GM12878 (cell line): Measurements from ENCODE around the gene PCARE. TPM values are rescaled to one million over a fixed set of nuclear protein-coding genes. Genes with fewer than 3 reads are reported as not detected.

Experiments used
- ATAC-seq: fragments of 200-7000 bp; cut with Tn5 transposase; 3 replicates; pipeline ENCODE4 v1.9.1; 2020; ENCODE audit warnings: mild to moderate bottlenecking, moderate library complexity
- BruUV-seq: library from RNA; stranded (reverse); fragments of 400-500 nt; replicated peaks from 2 replicates; lab custom pipeline; 2021; lab: Mats Ljungman, UMichigan
- CTCF ChIA-PET: fragments of 300-600 bp; sonication (Branson Sonifier 250); formaldehyde crosslinking; extraction: SDS; loops from one replicate; lab custom pipeline; 2021; ENCODE audit warnings: inconsistent platforms; lab: Yijun Ruan, JAX
- POLR2A ChIA-PET: fragments of 350-600 bp; formaldehyde crosslinking; extraction: SDS; loops from one replicate; lab custom pipeline; 2021; ENCODE audit warnings: inconsistent platforms; lab: Charles Lee
- RAD21 ChIA-PET: fragments of 300-600 bp; sonication (Branson Sonifier 250); formaldehyde crosslinking; loops from one replicate; lab custom pipeline; 2023; ENCODE audit warnings: antibody characterized with exemption; ENCODE audit not compliant: unreplicated experiment; lab: Charles Lee
- SMC1A ChIA-PET: fragments of 300-600 bp; sonication (Branson Sonifier 250); formaldehyde crosslinking; loops from one replicate; lab custom pipeline; 2023; ENCODE audit not compliant: unreplicated experiment, uncharacterized antibody; lab: Charles Lee
- DNase-seq: peaks from one replicate; pipeline ENCODE4 v3.0.0-alpha.2; 2011; ENCODE audit warnings: low read depth, low spot score
- FAIRE-seq: peaks from 3 replicates; lab custom pipeline; 2011; peaks lifted over from hg19 to GRCh38; lab: Jason Lieb, UNC
- H2AFZ ChIP-seq: 2 replicates; pipeline ENCODE4 v1.6.0; 2011; ENCODE audit warnings: low read depth, low read length, control low read depth; ENCODE audit not compliant: control insufficient read depth
- H3K27ac ChIP-seq: 2 replicates; pipeline ENCODE4 v1.5.1; 2011; ENCODE audit warnings: control low read depth; ENCODE audit not compliant: control insufficient read depth, insufficient read depth
- H3K27me3 ChIP-seq, 2 experiments: replicated peaks in 1 of 2; 2 replicates each; pipeline versions ENCODE4 v1.6.0 to v1.6.1; 2011; ENCODE audit warnings: low read length in 1 of 2; ENCODE audit not compliant: control insufficient read depth in 2 of 2, insufficient read depth in 2 of 2
- H3K36me3 ChIP-seq, 2 experiments: 2 replicates each; pipeline ENCODE4 v1.5.1; 2011; ENCODE audit warnings: low read length in 1 of 2; ENCODE audit not compliant: control insufficient read depth in 2 of 2, insufficient read depth in 2 of 2
- H3K4me1 ChIP-seq: 2 replicates; pipeline ENCODE4 v1.6.1; 2011; ENCODE audit warnings: mild to moderate bottlenecking, low read length, moderate library complexity, mixed read lengths; ENCODE audit not compliant: control insufficient read depth, insufficient read depth
- H3K4me2 ChIP-seq: 2 replicates; pipeline ENCODE4 v1.6.0; 2011; ENCODE audit warnings: control low read depth; ENCODE audit not compliant: control insufficient read depth, insufficient read depth
- H3K4me3 ChIP-seq: fragments of 200-600 bp; sonication (generic); 2 replicates; pipeline ENCODE4 v1.5.1; 2016
- H3K79me2 ChIP-seq: 2 replicates; pipeline ENCODE4 v1.6.0; 2011; ENCODE audit warnings: low read length; ENCODE audit not compliant: control insufficient read depth, insufficient read depth
- H3K9ac ChIP-seq: 2 replicates; pipeline ENCODE4 v1.8.0; 2011; ENCODE audit warnings: low read length, control low read depth, mixed read lengths; ENCODE audit not compliant: control insufficient read depth, insufficient read depth
- H3K9me3 ChIP-seq: replicated peaks from 3 replicates; pipeline ENCODE4 v1.5.1; 2011; ENCODE audit warnings: mild to moderate bottlenecking, low read length; ENCODE audit not compliant: control insufficient read depth, insufficient read depth
- H4K20me1 ChIP-seq: 2 replicates; pipeline ENCODE4 v1.6.0; 2011; ENCODE audit not compliant: control insufficient read depth, insufficient read depth
- BHLHE40 ChIP-seq, 2 experiments: fragments of 450-650 bp in 1 of 2; IDR thresholded peaks; 2 replicates each; pipeline ENCODE4 v1.6.1; 2011 to 2017; ENCODE audit warnings: low read depth in 2 of 2, borderline replicate concordance in 1 of 2, improper control_type of control experiment in 1 of 2, low read length in 1 of 2, mild to moderate bottlenecking in 1 of 2
- CBX5 ChIP-seq: sonication (generic); IDR thresholded peaks from 2 replicates; pipeline ENCODE4 v1.6.1; 2016; ENCODE audit warnings: low read depth, moderate library complexity, mild to moderate bottlenecking, inconsistent platforms
- CEBPB ChIP-seq, 2 experiments: fragments of 150-350 bp in 1 of 2; IDR thresholded peaks; 2 replicates each; pipeline ENCODE4 v1.6.1; 2012 to 2014; ENCODE audit warnings: low read depth in 2 of 2, low read length in 2 of 2, borderline replicate concordance in 1 of 2, inconsistent platforms in 1 of 2
- CEBPZ ChIP-seq: fragments of 150-350 bp; IDR thresholded peaks from 2 replicates; pipeline ENCODE4 v1.6.1; 2016; ENCODE audit warnings: low read depth, low read length
- EED ChIP-seq: sonication (generic); IDR thresholded peaks from 2 replicates; pipeline ENCODE4 v1.6.1; 2016; ENCODE audit warnings: antibody characterized with exemption, low read depth
- HDAC2 ChIP-seq: fragments of 200-600 bp; sonication (generic); IDR thresholded peaks from 2 replicates; pipeline ENCODE4 v1.6.1; 2017
- JUND ChIP-seq: IDR thresholded peaks from 2 replicates; pipeline ENCODE4 v1.6.1; 2012; ENCODE audit warnings: low read depth, mild to moderate bottlenecking, low read length, improper control_type of control experiment, moderate library complexity
- MLLT1 ChIP-seq: fragments of 450-650 bp; IDR thresholded peaks from 2 replicates; pipeline ENCODE4 v1.6.1; 2016; ENCODE audit warnings: mild to moderate bottlenecking
- MXI1 ChIP-seq: fragments of 150-350 bp; IDR thresholded peaks from 2 replicates; pipeline ENCODE4 v1.6.1; 2011; ENCODE audit warnings: low read depth, mild to moderate bottlenecking, inconsistent platforms, low read length, improper control_type of control experiment
- MYB ChIP-seq: fragments of 150-350 bp; IDR thresholded peaks from 2 replicates; pipeline ENCODE4 v1.6.1; 2014; ENCODE audit warnings: mild to moderate bottlenecking, low read depth, low read length, borderline replicate concordance
- MYC ChIP-seq: IDR thresholded peaks from 2 replicates; pipeline ENCODE4 v1.6.1; 2011; ENCODE audit warnings: mild to moderate bottlenecking, low read length, moderate library complexity, inconsistent platforms; ENCODE audit not compliant: insufficient read depth, insufficient replicate concordance, insufficient read length, severe bottlenecking
- NR2F1 ChIP-seq: fragments of 450-650 bp; conservative IDR thresholded peaks from 2 replicates; pipeline ENCODE4 v1.6.1; 2017; ENCODE audit warnings: mild to moderate bottlenecking
- PKNOX1 ChIP-seq: fragments of 450-650 bp; IDR thresholded peaks from 2 replicates; pipeline ENCODE4 v1.6.1; 2016; ENCODE audit warnings: mild to moderate bottlenecking
- SMC3 ChIP-seq: IDR thresholded peaks from 2 replicates; pipeline ENCODE4 v1.6.1; 2011; ENCODE audit warnings: low read length, improper control_type of control experiment, borderline replicate concordance
- ZNF24 ChIP-seq: fragments of 450-650 bp; IDR thresholded peaks from 2 replicates; pipeline ENCODE4 v1.6.1; 2017; ENCODE audit warnings: antibody characterized with exemption, mild to moderate bottlenecking
- WGBS: methylation state at CpG from one replicate; pipeline ENCODE4 v1.1.6; 2016; ENCODE audit warnings: low lambda C conversion rate; ENCODE audit not compliant: insufficient replicate concordance, insufficient coverage; ENCODE audit errors: missing lambda C conversion rate; 5-methylcytosine and 5-hydroxymethylcytosine counted together
- in situ Hi-C: fragments of 300-500 bp; cut with MboI; formaldehyde crosslinking; loops from 9 replicates; pipeline ENCODE4 v1.14.3; 2018; ENCODE audit warnings: mixed read lengths
- intact Hi-C: fragments of 100-400 bp; cut with micrococcal nuclease; formaldehyde crosslinking; loops from one replicate; pipeline ENCODE4 v1.14.2; 2022; ENCODE audit not compliant: unreplicated experiment
- polyA plus RNA-seq, 11 experiments: library from polyadenylated mRNA; depleted of rRNA in 4 of 11; unstranded in 6 of 11; stranded (reverse) in 5 of 11; fragments of >200 nt; fragmentation: Nextera tagmentation in 4 of 11; fragmentation: Illumina TruSeq in 1 of 11; extraction: Ambion mirVana in 4 of 11; extraction: Trizol in 1 of 11; gene quantifications; 1 replicate in 1 of 11; 2 replicates in 10 of 11; pipeline versions ENCODE4 v1.2.1 to v1.2.3, GENCODE V29; 2011 to 2016; ENCODE audit warnings: inconsistent platforms in 2 of 11, missing spikeins in 2 of 11, low read depth in 1 of 11
- total RNA-seq, 4 experiments: library from RNA; depleted of rRNA in 3 of 4; stranded (reverse); fragments of >200 nt in 3 of 4; fragmentation: Illumina TruSeq in 1 of 4; extraction: Trizol in 1 of 4; gene quantifications; 2 replicates each; pipeline versions ENCODE4 v1.2.1 to v1.2.3, GENCODE V29; 2013 to 2021

The PCARE gene
- total and polyA plus RNA-seq, 10 of the 15 experiments (the other 5 are each of a cell fraction or from before 2014, with no cell fraction given) = 0.04 to 0.08 (median 0.06) TPM; not detected in 5

GRCh38 chr2:29021886-29022285 lies 52.4 kb downstream of the PCARE start:
- WGBS = 47% methylated on average over 11 of the region's 11 CpGs
- SMC1A ChIA-PET = no interaction called here
- Histone ChIP-seq H3K79me2 (no peaks in the 10 kb centered on the region), H3K4me1 (no peaks in the 10 kb centered on the region), H3K9ac (no peak overlapping the region), H3K4me2 (no peak overlapping the region), H3K27ac (no peak overlapping the region), H4K20me1 (no peaks in the 10 kb centered on the region), H3K27me3 (0 out of 4 replicates have a peak, but pooled peaks cover 0 to 1% of the 10 kb centered on the region in 2 experiments), H3K4me3 (no peak overlapping the region), H2AFZ (no peak overlapping the region), H3K9me3 (no peaks in the 10 kb centered on the region), H3K36me3 (no peaks in the 10 kb centered on the region)
- BruUV-seq = no TSS peak
- DNase-seq = no peak
- no peak for FAIRE-seq
- in situ Hi-C loops = no loop called here
- no peak for ATAC-seq
- CTCF ChIA-PET = no interaction called here
- RAD21 ChIA-PET = no interaction called here
- POLR2A ChIA-PET = no interaction called here
- intact Hi-C loops = no loop called here
- TF ChIP-seq MXI1 (no peak), HDAC2 (no peak), NR2F1 (no peak), MYB (no peak), JUND (no peak), BHLHE40 (IDR thresholded peaks at IDR 0.05; ENCODE audit: borderline replicate concordance in 1 of 2, low read depth in 2 of 2, low read length in 1 of 2) (no peak), PKNOX1 (no peak), CEBPB (IDR thresholded peaks at IDR 0.05; ENCODE audit: borderline replicate concordance in 1 of 2, low read depth in 2 of 2, low read length in 2 of 2) (no peak), MYC (no peak), CEBPZ (no peak), ZNF24 (no peak), SMC3 (no peak), MLLT1 (no peak), EED (no peak), CBX5 (no peak)
